Stimulated activated CD4-positive, alpha-beta T cell treated with anti-CD3 and anti-CD28 coated beads, Interleukin-4, amount 100 ng/mL, for 48 hours (primary cell): ENCODE measurements around the gene NRXN2.
"Not testable (repeated sequence)": the region's sequence is repeated elsewhere in the genome, so short reads cannot be mapped to it uniquely, and the experiment has no call there.

Experiments
- DNase-seq, 2 donors: peaks; one replicate each; pipeline ENCODE4 v3.0.0-alpha.2; 2020; ENCODE audit warnings: low read depth in 2 of 2

Gene NRXN2

DNA sequence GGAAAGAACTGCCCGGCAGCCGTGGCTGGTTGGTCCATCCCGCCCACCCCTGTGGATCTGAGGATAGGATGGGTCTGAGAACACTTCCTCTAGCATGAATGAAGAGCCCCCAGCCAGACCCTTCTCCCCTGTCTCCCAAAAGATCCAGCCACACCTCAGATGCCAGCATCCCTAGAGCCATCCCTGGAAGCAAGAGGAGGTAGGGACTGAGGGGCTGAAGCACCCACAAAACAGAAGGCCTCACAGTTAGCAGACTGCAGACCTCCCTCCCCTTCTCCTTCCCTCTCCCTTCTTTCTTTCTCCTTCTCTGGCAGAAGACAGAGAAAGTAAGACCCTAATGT lies 1.7 kb downstream of the NRXN2 start:
- no peak for DNase-seq

DNA sequence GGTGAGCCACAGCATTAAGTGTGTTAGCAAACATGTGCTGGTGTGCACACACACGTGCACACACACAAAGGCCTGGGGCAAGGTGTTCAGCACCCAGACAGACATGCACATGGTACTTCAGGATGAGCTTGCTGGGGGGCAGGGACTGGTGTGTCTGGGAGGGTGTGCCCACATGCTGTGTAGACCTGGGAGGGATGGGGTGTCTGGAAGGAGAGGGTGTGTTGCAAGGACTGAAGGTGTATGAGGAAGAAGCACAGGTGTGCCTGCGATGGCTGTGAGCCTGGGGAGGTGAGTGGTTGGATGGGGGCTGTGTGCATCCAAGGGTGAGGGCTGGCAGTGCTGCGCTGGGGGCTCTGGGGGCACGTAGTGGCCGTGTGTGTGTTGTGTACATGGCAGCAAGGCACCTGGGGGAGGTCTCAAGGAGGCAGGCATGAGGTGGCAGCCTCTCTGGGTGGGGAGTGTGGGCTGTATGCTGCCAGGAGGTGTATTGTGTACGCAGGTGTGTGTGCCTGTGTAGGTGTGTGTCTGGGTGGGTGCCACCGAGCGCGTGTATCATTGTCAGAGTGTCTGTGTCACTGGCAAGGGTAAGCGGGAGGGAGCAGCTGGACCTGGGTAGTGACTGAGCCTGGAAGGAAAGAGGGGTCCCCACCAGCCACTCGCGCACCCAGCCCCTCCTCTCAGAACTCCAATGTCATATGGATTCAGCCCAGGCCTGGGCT lies 2.2 kb downstream of the NRXN2 start:
- DNase-seq: no peak

DNA sequence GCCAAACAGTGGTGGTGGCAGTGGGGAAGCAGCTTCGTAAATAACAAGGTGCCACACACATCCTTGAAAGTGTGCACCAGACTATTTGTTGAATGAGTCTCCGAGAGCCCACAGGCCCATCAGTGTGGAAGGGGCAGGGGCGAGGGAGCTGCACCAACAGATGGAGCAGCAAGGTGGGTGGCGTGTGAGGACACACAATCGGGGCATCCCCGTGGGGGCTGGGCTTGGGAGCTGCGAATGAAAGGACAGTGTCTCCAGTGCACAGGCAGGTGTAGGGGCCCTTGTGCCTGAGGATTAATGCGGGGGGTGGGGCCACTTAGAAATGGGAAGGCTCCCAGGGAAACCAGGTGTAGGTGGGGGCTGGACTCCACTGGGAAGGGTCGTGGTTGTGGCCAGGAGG lies 2.8 kb downstream of the NRXN2 start:
- DNase-seq: no peak

DNA sequence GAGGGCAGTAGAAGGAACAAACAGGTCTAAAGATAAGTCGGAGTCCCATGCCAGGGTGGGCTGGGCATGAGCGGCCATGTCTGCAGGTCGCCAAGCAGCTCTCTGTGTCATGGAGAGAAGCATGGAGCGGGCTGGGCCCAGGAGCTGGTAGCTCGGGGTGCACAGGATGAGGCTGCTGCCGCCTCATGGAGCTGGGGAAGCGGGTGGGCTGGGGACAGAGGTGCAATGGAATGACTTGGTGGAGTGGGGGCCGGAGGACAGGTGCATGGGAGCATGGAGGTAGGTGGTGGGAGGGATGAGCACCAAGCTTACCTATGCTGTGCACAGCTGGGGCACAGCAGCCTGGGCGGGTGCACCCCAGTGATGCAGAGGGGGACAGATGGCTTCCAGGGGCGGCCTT lies 3.6 kb downstream of the NRXN2 start:
- no peak for DNase-seq

DNA sequence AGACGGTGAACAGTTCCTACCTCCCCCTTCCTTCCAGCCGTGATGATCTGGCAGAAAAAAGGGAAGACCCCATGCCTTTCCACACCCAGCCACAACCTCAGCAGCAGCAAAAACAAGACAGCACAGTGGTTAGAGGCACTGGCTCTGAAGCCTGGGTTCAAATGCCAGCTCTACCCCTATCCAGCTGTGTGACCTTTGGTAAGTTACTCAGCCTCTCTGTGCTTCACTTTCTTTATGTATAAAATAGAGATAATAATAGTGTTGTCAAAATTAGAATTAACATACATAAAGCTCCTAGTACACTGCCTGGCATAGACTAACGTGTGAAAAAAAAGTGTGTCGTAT lies 4.2 kb downstream of the NRXN2 start:
- DNase-seq: no peak

DNA sequence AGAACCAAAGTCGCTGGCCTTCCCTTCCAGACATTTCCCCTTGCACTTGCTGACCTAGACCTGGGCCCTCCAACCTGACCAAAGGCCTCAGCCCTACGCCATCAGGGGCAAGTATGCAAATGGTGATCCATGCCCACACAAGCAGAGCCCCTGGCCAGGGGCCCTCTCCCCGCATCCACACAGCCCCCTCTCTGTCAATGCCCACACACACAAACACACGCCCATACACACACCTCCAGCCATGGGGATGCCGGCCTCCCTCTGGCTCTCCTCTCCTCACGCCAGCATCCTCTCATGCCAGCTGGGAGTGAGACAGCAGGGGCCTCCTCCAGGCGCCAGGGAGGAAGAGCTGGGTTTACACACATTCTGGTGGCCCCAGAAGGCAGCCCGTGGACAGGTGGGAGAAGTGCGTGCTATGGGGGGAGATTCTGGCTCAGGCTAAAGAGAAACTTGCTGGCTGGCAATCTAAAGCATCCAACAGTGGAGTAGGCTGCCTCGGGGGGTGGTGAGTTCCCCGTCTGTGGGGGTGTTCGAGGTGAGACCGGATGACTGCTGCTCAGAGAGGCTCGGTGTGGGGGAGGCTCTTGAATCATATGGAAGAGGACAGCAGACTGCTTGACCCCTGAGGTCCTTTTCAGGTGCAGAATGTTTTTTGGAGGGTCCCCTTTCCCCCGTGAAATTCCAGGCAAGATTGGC lies 4.8 kb downstream of the NRXN2 start:
- no peak for DNase-seq

DNA sequence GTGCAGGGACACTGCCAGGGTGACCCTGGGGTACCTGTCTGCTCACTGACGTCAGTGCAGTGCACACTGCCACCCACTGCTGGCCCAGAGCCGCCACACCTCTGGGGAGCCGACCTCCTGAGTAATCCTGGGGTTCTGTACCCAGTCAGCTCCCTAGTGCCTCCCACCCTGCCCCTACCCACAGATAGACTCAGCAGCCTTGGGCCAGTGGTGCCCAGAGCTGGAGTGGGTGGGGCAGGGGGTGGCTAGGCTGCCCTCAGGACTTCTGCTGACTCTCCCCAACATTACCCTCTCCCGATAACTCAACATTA lies 5.8 kb downstream of the NRXN2 start:
- no peak for DNase-seq

DNA sequence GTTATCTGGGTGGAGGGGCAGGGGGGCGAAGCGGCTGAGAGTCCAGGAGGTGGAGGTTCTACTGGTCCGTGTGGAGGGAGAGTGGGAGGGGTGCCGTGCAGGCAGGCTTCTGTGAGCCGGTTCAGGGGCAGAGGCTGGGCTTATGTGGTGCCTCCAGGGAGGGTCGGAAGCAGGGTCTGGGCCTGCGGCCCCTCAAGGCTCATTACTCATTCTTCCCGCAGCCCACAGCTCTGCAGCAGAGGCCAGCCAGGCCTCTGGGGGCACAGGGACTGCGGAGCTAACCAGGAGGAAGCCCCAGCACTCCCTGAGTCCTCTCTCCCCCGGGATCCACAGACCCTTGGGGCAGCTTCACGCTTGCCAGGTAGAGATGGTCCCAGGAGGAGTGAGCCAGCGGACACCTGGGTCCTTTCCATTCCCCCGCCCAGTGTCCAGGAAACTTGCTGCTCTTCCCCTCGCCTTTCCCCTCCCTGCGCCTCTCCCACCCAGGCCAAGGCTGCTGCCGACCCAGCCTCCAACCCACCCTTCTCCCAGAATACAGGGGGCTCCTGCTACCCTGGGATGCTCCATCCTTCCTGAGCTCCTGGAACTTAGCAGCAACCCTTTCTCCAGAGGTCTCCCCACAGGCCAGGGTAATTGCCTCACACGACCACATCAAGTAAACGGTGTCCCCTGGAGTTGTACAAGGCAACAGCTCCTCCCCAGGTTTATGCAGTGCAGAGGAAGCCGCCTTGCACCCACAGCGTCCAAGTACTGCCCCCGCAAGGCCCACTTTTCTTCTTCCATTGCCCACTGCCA lies 6.3 kb downstream of the NRXN2 start:
- DNase-seq: no peak

DNA sequence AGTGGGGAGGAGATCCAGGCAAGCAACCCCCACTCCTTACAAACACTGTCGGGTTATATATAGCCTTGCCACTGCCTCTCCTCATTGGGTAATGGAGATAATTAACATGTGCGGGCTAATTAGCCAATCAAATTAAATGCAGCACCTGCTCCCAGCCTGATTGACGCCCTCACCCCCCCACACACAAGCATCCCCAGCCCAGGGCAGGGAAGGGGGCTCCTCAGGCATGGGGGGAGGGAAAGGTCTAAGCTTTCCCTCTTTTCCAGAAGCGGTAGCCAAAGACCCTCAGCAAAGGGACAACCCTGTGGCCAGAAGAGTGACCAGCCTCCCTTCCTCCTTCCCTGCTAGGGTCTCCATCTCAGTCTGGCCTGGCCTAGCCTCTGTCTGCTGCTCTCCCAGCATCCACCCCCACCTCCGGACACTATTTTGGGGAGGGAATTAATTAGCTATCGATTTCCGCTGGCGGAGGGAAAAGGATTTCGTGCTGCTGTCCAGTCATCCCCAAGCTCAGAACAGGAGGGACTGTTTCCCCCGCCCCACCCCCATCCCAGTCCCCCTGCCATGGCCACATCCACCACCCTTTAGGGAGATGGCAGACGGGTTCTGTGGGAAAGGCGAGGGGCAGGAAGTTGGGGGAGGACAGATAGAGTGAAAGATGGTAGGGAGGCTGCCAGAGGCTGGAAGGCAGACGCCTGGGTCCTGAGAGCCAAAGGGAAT lies 7.1 kb downstream of the NRXN2 start:
- no peak for DNase-seq

DNA sequence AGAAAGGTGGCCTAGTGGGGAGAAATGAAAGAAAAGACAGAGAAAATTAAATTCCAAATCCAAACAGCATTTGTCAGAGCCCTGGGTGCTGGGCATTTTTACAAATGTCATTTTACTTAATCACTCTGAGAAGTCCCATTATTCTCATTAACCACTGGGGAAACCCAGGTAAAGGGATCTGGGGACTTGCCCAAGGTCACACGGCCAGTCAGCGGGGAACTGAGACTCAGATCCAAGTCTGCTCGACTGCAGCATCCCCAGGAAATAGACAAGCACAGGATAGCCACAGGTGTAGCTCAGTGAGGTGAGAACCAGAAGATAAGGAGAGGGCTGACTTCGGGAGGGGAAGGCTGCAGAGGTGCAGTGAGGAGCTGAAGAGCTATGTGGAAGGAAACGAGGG lies 7.9 kb downstream of the NRXN2 start:
- DNase-seq: no peak

DNA sequence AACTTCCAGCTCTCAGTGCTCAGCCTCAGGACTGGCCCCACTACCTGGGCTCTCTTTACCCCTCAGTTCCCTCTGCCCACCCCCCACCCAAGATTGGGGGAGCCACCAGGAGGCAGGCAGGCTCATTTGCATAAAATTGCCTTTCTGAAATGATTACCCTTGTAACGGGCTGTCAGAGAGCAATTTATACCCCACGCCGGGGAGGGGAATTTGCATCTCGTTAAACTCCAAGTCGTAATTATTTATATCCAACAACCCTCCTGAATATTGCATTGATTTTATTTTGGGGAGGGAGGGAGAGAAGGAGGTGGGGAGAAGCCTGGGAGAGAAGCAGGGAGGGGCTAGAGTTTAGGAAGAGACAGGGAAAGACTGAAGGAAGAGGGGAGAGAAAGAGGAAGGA lies 8.3 kb downstream of the NRXN2 start:
- no peak for DNase-seq

DNA sequence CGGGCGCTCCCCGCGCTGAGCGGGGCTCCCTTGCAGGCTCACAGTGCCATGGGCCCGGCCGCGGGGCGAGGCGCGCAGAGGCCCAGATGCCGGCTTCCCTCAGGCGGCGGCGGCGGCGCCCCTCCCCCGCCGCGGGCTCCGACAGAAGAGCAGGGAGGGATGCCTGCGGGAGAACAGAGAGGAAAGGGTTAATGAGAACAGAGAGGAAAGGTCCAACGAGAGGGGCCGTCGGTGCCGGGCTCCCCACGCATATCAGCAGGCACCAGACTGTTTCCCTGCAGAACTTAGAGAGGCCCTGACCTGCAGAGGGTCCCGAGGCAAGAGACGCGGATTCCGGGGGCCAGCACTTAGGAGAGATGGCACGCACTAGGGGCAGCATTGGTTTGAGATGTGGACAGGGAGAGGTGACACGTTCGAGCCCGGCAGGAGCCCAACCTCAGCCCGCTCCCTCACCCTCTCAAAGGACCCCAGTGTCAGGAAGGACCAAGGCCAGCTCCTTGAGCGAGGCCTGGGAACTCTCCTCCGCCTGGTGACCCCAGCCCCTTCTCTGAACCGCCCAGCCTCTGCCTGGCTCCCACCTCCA lies 9.1 kb downstream of the NRXN2 start:
- DNase-seq: no peak

DNA sequence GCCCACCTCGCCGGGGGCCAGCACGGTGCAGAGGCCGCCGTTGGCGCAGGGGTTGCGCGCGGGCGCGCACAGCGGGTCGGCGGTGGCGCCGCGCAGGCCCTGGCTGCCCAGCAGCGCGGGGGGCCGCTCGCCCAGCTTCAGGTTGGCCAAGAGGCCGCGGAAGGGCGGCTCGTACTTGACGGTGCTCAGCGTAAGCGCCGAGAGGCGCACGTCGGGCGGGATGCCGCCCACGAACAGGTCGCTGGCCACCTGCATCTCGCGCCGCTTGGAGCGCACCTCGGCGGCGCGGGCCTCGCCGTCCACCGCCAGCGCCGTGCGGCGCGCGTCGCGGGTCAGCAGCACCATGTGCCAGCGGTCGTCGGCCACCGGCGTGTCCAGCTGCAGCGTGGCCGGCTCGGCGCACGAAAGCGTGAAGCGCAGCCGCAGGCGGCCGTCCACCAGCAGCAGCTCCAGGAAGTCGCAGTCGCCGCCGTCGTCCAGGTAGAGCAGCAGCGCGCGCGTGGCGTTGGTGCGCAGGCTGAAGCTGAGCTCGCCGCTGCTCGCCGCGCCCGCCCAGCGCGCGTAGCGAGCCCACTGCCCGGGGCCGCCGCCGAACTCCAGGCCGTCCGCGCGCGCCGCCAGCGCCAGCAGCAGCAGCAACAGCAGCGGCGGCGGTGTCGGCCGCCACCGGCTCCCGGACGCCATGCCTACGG lies 9.8 kb downstream of the NRXN2 start:
- DNase-seq: no peak

DNA sequence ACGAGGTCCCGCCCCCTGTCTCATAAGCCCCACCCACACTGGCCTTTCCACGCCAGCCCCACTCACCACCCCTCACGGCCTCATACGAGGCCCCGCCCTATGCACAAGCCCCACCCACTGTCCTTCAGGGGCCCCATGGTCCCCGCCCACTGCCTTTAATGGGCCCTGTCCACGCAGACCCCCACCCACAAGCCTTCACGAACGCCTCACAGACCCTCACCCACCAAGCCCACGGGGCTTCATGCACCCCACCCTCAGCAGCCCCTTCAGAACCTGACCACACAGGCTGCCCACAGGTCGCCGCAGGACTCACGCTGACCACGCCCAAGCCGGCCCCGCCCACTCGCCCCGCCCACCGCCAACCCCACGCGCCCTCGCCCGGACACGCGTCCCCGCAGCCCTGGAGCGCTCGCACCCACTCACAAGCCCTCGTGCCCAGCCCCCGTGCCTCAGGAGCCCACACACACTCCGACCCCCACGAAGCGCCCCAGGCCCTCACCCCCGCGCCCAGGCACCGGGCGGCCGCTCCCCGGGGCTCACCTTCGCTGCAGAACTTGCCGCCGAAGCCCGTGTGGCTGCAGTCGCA lies 10.5 kb downstream of the NRXN2 start:
- no peak for DNase-seq

DNA sequence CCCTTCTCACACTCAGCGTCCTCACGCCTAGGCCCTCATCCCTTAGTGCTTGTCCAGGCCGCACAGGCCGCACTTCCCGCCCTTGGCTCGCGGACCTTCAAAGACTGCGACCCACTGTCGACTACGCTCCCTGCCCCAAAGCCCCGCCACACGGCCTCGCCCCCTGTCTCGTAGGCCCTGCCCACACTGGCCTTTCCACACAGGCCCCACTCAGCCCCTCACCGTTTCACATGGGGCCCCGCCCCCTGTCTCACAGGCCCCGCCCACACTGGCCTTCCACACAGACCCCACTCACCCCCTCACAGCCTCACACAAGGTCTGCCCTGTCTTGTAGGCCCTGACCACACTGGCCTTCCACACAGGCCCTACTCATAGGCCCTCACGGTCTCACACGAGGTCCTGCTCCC lies 11.0 kb downstream of the NRXN2 start:
- no peak for DNase-seq

DNA sequence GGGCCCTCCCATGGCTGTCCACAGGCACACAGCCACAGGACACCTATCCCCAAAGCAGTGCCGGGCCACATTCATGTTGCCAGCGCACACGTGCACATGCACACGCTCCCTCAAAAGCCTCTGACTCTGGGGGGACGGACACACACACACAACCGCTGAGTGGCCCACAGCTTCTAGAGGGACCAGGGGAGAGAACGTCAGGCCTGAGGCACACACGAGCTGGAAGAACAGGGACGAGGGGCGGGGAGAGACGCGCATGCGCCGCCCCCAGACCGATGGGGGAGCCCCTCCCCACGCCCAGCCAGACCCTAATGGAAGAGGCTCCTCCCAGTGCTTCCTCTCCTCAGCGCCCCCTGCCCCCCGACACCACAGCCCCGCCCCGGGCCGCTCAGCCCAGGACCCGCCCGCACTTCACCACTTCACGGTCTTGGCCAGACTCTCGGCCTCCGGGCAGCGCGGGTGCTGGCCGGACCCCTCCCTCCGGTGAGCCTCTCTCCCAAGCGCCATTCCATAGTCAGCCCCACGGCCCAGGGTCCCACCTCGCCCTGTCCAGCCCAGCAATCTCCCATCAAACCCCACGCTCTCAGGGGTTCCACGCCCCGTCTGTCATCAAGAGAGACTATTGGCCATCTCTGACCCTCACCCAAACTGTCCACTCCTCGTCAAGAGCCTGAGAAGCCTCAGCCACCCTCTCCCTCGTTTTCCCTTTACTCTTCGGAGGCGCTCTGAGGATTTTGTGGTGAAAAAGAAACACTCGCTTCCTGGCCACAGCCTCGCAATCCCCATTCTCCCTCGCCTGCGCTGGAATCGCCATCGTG lies 11.7 kb downstream of the NRXN2 start:
- no peak for DNase-seq

DNA sequence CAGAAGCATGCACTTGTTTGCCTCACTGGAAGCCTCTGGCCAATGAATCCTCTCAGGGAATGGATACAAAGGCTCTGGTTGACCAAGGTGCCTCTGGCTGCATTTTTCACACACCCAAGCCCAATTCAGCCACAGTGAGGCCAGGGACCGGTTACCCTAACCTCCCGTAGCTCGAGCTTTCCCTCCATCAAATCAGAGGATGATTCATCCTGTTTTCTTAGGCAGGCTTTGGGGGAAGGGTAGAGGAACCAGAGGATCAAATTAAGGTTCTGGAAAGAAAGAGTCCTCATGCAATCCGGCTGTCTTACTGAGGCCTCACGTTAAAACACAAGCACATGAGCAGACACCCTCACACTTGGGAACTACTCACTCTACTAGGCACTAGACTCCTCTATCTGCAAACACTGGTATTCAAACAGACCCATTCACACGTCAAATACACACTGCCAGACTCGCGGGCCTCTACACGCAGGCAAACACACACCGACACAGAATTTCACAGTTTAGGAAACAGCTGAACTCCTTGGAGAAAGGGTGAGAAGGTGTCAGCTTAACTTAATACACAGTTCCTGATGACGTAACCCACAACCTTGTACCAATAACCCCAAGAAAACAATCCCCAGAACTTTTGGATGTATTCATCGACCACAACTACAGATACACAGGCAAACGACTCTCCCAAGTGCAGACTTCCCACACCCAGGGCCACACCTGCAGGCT lies 12.4 kb downstream of the NRXN2 start:
- no peak for DNase-seq

DNA sequence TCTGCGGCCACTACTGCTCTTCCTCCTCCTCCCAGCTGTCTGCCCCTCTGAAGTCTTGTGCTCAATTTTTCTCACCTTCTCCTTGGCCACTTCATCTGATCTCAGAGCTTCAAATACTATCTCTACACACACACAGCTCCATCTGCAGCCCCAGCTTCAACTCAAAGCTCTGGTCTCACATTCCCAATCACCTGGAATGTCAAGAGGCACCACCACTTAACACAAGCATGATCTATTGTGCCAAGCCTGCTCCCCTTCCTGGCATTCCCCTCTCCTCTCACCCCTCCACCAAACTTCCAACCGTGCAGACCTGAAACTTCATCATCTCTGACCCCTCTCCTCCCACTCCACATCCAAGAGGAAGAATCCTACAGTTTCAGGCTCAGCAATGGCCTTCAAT lies 17.5 kb downstream of the NRXN2 start:
- no peak for DNase-seq

DNA sequence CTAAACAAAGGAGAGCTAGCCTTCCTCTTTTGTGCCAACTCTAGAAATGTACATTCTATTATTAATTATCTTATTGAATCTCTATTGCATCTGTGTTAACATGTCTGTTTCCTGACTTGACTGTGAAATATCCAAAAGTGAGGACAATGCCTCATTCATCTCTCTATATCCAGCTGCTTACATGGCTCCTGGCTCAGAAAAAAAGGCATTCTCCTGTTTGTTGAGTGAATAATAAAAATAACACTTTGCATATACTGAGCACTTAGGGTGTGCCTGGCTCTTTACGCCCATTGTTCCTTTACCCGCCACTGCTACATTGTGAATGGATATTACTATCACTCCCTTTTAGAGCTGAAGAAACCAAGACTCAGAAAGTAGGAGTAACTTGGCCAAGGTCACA lies 19.9 kb downstream of the NRXN2 start:
- no peak for DNase-seq

DNA sequence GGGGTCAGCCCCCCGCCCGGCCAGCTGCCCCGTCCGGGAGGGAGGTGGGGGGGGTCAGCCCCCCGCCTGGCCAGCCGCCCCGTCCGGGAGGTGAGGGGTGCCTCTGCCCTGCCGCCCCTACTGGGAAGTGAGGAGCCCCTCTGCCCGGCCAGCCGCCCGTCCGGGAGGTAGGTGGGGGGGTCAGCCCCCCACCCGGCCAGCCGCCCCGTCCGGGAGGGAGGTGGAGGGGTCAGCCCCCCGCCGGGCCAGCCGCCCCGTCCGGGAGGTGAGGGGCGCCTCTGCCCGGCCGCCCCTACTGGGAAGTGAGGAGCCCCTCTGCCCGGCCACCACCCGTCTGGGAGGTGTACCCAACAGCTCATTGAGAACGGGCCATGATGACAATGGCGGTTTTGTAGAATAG lies 21.0 kb downstream of the NRXN2 start:
- DNase-seq: not testable (repeated sequence)
